Measurements from ENCODE around the gene RMRP.

The RMRP gene

DNA sequence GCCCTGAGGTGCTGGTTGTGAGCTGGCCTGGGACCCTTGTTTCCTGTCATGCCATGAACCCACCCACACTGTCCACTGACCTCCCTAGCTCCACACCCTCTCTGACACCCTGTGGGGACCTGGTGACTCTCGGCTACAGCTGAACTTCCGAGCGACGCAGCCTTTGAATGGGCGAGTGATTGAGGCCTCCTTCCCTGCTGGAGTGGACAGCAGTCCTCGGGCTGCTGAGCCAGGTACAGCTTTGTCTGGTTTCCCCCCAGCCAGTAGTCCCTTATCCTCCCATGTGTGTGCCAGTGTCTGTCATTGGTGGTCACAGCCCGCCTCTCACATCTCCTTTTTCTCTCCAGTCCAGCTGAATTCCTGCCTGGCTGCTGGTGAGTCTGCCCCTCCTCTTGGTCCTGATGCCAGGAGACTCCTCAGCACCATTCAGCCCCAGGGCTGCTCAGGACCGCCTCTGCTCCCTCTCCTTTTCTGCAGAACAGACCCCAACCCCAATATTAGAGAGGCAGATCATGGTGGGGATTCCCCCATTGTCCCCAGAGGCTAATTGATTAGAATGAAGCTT lies 22.0 kb upstream of the RMRP start:
- H3K4me3 ChIP-seq (ENCODE audit: low read length in 2 of 2), result no peak overlapping the region
- no peaks in the 10 kb centered on the region for H3K9me3 ChIP-seq (ENCODE audit: control insufficient read depth in 2 of 2, low read length in 2 of 2)
- H3K9ac ChIP-seq (ENCODE audit: low read depth in 1 of 2, low read length in 2 of 2), result no peak overlapping the region
- H3K27me3 ChIP-seq (ENCODE audit: control insufficient read depth in 2 of 2, insufficient read depth in 2 of 2, low read length in 2 of 2), result no peaks in the 10 kb centered on the region
- no peak overlapping the region for H3K27ac ChIP-seq (ENCODE audit: low read depth in 2 of 2, low read length in 2 of 2)
- no peaks in the 10 kb centered on the region for H3K36me3 ChIP-seq (ENCODE audit: control insufficient read depth in 2 of 2, insufficient read depth in 2 of 2, low read length in 2 of 2)
- peaks cover 0 to 6% of the 10 kb centered on the region in 2 donors for H3K4me1 ChIP-seq (ENCODE audit: control insufficient read depth in 2 of 2, insufficient read depth in 2 of 2, low read length in 2 of 2)

DNA sequence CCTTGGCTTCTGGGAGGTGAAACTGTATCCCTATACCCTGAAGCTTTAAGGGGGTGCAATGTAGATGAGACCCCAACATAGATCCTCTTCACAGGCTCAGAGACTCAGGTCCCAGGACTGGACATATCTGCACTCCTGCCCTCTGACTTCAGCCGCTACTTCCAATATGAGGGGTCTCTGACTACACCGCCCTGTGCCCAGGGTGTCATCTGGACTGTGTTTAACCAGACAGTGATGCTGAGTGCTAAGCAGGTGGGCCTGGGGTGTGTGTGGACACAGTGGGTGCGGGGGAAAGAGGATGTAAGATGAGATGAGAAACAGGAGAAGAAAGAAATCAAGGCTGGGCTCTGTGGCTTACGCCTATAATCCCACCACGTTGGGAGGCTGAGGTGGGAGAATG lies 21.3 kb upstream of the RMRP start:
- H3K36me3 ChIP-seq (ENCODE audit: control insufficient read depth in 2 of 2, insufficient read depth in 2 of 2, low read length in 2 of 2), result no peaks in the 10 kb centered on the region
- no peak overlapping the region for H3K27ac ChIP-seq (ENCODE audit: low read depth in 2 of 2, low read length in 2 of 2)
- peaks cover 0 to 6% of the 10 kb centered on the region in 2 donors for H3K4me1 ChIP-seq (ENCODE audit: control insufficient read depth in 2 of 2, insufficient read depth in 2 of 2, low read length in 2 of 2)
- H3K4me3 ChIP-seq (ENCODE audit: low read length in 2 of 2), result no peak overlapping the region
- no peaks in the 10 kb centered on the region for H3K9me3 ChIP-seq (ENCODE audit: control insufficient read depth in 2 of 2, low read length in 2 of 2)
- no peaks in the 10 kb centered on the region for H3K27me3 ChIP-seq (ENCODE audit: control insufficient read depth in 2 of 2, insufficient read depth in 2 of 2, low read length in 2 of 2)
- H3K9ac ChIP-seq (ENCODE audit: low read depth in 1 of 2, low read length in 2 of 2), result no peak overlapping the region

DNA sequence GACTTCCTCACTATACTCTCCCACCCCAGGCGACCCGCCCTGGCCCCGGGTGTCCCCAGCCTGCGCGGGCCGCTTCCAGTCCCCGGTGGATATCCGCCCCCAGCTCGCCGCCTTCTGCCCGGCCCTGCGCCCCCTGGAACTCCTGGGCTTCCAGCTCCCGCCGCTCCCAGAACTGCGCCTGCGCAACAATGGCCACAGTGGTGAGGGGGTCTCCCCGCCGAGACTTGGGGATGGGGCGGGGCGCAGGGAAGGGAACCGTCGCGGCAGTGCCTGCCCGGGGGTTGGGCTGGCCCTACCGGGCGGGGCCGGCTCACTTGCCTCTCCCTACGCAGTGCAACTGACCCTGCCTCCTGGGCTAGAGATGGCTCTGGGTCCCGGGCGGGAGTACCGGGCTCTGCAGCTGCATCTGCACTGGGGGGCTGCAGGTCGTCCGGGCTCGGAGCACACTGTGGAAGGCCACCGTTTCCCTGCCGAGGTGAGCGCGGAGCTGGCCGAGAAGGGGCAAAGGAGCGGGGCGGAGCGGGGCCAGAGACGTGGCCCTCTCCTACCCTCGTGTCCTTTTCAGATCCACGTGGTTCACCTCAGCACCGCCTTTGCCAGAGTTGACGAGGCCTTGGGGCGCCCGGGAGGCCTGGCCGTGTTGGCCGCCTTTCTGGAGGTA lies 18.0 kb upstream of the RMRP start:
- Histone ChIP-seq H3K27me3 (ENCODE audit: control insufficient read depth in 2 of 2, insufficient read depth in 2 of 2, low read length in 2 of 2) (no peaks in the 10 kb centered on the region), H3K9me3 (ENCODE audit: control insufficient read depth in 2 of 2, low read length in 2 of 2) (no peaks in the 10 kb centered on the region), H3K27ac (ENCODE audit: low read depth in 2 of 2, low read length in 2 of 2) (peak overlapping the region in 1 of 2 donors; percentile 16), H3K9ac (ENCODE audit: low read depth in 1 of 2, low read length in 2 of 2) (peak overlapping the region; percentile 45 to 47), H3K36me3 (ENCODE audit: control insufficient read depth in 2 of 2, insufficient read depth in 2 of 2, low read length in 2 of 2) (no peaks in the 10 kb centered on the region), H3K4me3 (ENCODE audit: low read length in 2 of 2) (peak overlapping the region; percentile 60 to 62), H3K4me1 (ENCODE audit: control insufficient read depth in 2 of 2, insufficient read depth in 2 of 2, low read length in 2 of 2) (peaks cover 2 to 6% of the 10 kb centered on the region in 2 donors)

DNA sequence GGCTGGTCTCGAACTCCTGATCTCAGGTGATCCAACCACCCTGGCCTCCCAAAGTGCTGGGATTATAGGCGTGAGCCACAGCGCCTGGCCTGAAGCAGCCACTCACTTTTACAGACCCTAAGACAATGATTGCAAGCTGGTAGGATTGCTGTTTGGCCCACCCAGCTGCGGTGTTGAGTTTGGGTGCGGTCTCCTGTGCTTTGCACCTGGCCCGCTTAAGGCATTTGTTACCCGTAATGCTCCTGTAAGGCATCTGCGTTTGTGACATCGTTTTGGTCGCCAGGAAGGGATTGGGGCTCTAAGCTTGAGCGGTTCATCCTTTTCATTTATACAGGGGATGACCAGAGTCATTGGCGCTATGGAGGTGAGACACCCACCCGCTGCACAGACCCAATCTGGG lies 17.4 kb upstream of the RMRP start:
- H3K36me3 ChIP-seq (ENCODE audit: control insufficient read depth in 2 of 2, insufficient read depth in 2 of 2, low read length in 2 of 2), result no peaks in the 10 kb centered on the region
- peaks cover 4 to 6% of the 10 kb centered on the region in 2 donors for H3K4me1 ChIP-seq (ENCODE audit: control insufficient read depth in 2 of 2, insufficient read depth in 2 of 2, low read length in 2 of 2)
- peak overlapping the region; percentile 60 to 62 for H3K4me3 ChIP-seq (ENCODE audit: low read length in 2 of 2)
- H3K27ac ChIP-seq (ENCODE audit: low read depth in 2 of 2, low read length in 2 of 2), result peak overlapping the region in 1 of 2 donors; percentile 16
- peak overlapping the region in 1 of 2 donors; percentile 45 for H3K9ac ChIP-seq (ENCODE audit: low read depth in 1 of 2, low read length in 2 of 2)
- no peaks in the 10 kb centered on the region for H3K9me3 ChIP-seq (ENCODE audit: control insufficient read depth in 2 of 2, low read length in 2 of 2)
- H3K27me3 ChIP-seq (ENCODE audit: control insufficient read depth in 2 of 2, insufficient read depth in 2 of 2, low read length in 2 of 2), result no peaks in the 10 kb centered on the region

DNA sequence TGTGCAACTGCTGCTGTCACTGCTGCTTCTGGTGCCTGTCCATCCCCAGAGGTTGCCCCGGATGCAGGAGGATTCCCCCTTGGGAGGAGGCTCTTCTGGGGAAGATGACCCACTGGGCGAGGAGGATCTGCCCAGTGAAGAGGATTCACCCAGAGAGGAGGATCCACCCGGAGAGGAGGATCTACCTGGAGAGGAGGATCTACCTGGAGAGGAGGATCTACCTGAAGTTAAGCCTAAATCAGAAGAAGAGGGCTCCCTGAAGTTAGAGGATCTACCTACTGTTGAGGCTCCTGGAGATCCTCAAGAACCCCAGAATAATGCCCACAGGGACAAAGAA lies 16.2 kb upstream of the RMRP start:
- Histone ChIP-seq H3K36me3 (ENCODE audit: control insufficient read depth in 2 of 2, insufficient read depth in 2 of 2, low read length in 2 of 2) (no peaks in the 10 kb centered on the region), H3K27me3 (ENCODE audit: control insufficient read depth in 2 of 2, insufficient read depth in 2 of 2, low read length in 2 of 2) (no peaks in the 10 kb centered on the region), H3K9ac (ENCODE audit: low read depth in 1 of 2, low read length in 2 of 2) (no peak overlapping the region), H3K4me3 (ENCODE audit: low read length in 2 of 2) (no peak overlapping the region), H3K27ac (ENCODE audit: low read depth in 2 of 2, low read length in 2 of 2) (no peak overlapping the region), H3K4me1 (ENCODE audit: control insufficient read depth in 2 of 2, insufficient read depth in 2 of 2, low read length in 2 of 2) (peaks cover 8 to 14% of the 10 kb centered on the region in 2 donors), H3K9me3 (ENCODE audit: control insufficient read depth in 2 of 2, low read length in 2 of 2) (no peaks in the 10 kb centered on the region)

DNA sequence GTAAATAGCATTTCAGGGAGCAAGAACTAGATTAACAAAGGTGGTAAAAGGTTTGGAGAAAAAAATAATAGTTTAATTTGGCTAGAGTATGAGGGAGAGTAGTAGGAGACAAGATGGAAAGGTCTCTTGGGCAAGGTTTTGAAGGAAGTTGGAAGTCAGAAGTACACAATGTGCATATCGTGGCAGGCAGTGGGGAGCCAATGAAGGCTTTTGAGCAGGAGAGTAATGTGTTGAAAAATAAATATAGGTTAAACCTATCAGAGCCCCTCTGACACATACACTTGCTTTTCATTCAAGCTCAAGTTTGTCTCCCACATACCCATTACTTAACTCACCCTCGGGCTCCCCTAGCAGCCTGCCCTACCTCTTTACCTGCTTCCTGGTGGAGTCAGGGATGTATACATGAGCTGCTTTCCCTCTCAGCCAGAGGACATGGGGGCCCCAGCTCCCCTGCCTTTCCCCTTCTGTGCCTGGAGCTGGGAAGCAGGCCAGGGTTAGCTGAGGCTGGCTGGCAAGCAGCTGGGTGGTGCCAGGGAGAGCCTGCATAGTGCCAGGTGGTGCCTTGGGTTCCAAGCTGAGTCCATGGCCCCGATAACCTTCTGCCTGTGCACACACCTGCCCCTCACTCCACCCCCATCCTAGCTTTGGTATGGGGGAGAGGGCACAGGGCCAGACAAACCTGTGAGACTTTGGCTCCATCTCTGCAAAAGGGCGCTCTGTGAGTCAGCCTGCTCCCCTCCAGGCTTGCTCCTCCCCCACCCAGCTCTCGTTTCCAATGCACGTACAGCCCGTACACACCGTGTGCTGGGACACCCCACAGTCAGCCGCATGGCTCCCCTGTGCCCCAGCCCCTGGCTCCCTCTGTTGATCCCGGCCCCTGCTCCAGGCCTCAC lies 15.6 kb upstream of the RMRP start, which contains the start of gene CA9:
Gene CA9, plus strand, starts transcription at position 797 of the 893 bp plus-strand sequence. Its CDS starts 32 bp downstream, at position 829.
- Histone ChIP-seq H3K4me3 (ENCODE audit: low read length in 2 of 2) (no peak within 1 kb of the TSS), H3K9ac (ENCODE audit: low read depth in 1 of 2, low read length in 2 of 2) (no peak within 1 kb of the TSS), H3K27me3 (ENCODE audit: control insufficient read depth in 2 of 2, insufficient read depth in 2 of 2, low read length in 2 of 2) (no peaks in the 10 kb centered on the region), H3K36me3 (ENCODE audit: control insufficient read depth in 2 of 2, insufficient read depth in 2 of 2, low read length in 2 of 2) (no peaks in the 10 kb centered on the region), H3K9me3 (ENCODE audit: control insufficient read depth in 2 of 2, low read length in 2 of 2) (no peaks in the 10 kb centered on the region), H3K27ac (ENCODE audit: low read depth in 2 of 2, low read length in 2 of 2) (no peak within 1 kb of the TSS), H3K4me1 (ENCODE audit: control insufficient read depth in 2 of 2, insufficient read depth in 2 of 2, low read length in 2 of 2) (peaks cover 13 to 19% of the 10 kb centered on the region in 2 donors)

DNA sequence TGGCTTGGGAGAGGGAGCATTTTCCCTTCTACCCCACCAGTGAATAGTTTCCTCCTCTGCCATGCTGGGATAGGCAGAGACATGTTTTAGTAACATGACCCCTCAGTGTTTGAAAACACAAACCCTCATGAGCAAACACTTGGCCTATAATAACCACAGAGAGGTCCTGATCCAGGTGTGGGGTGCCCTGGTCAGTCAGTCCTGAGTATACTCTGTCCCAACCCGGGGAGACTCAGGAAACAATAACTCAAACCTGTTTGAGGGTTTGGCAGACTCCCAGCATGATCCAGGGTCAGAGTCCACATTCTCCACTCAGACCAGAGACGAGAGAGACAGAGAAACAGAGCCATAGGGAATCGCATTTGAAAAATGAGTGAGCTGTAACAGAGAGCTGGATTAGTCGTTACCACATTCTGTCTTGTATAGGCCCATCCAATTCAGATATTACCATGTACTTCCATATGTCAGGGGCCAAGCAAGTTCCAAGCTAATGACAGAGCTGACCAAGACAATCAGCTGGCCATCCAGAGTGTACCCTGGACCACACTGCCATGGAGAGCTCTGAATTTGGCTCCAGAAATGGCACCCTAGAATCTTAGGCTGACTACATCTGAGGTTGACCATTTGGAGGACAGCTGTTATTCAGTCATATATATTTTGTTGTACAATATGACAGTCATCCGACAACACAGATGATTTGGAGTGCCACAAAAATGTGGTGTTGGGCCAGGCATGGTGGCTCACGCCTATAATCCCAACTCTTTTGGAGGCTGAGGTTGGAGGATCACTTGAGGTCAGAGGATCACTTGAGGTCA lies 11.7 kb upstream of the RMRP start:
- peak overlapping the region; percentile 84 to 91 for H3K27ac ChIP-seq (ENCODE audit: low read depth in 2 of 2, low read length in 2 of 2)
- H3K4me3 ChIP-seq (ENCODE audit: low read length in 2 of 2), result peak overlapping the region in 1 of 2 donors; percentile 1
- peak overlapping the region in 1 of 2 donors; percentile 31 for H3K9ac ChIP-seq (ENCODE audit: low read depth in 1 of 2, low read length in 2 of 2)
- peaks cover 17 to 27% of the 10 kb centered on the region in 2 donors for H3K4me1 ChIP-seq (ENCODE audit: control insufficient read depth in 2 of 2, insufficient read depth in 2 of 2, low read length in 2 of 2)
- no peaks in the 10 kb centered on the region for H3K27me3 ChIP-seq (ENCODE audit: control insufficient read depth in 2 of 2, insufficient read depth in 2 of 2, low read length in 2 of 2)
- no peaks in the 10 kb centered on the region for H3K36me3 ChIP-seq (ENCODE audit: control insufficient read depth in 2 of 2, insufficient read depth in 2 of 2, low read length in 2 of 2)
- H3K9me3 ChIP-seq (ENCODE audit: control insufficient read depth in 2 of 2, low read length in 2 of 2), result no peaks in the 10 kb centered on the region

DNA sequence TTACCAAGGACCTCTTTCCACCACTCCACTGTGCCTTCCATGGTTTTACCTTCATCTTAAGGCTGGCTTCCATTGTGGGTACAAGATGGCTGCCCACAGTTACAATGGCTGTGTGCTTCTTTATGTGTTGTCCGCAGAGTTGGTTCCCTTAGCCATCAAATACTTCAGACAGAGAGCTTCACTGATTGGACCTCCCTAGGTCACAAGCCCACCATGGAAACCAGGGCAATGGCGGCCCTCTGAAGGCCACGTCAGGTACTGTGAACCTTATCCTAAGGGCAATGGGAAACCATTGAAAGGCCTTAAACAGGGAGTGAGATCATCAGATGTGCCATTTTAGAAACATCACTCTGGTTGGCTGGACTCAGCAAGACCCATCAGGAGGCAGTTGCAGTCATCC lies 10.1 kb upstream of the RMRP start:
- Histone ChIP-seq H3K27me3 (ENCODE audit: control insufficient read depth in 2 of 2, insufficient read depth in 2 of 2, low read length in 2 of 2) (no peaks in the 10 kb centered on the region), H3K36me3 (ENCODE audit: control insufficient read depth in 2 of 2, insufficient read depth in 2 of 2, low read length in 2 of 2) (no peaks in the 10 kb centered on the region), H3K9me3 (ENCODE audit: control insufficient read depth in 2 of 2, low read length in 2 of 2) (no peaks in the 10 kb centered on the region), H3K9ac (ENCODE audit: low read depth in 1 of 2, low read length in 2 of 2) (no peak overlapping the region), H3K4me1 (ENCODE audit: control insufficient read depth in 2 of 2, insufficient read depth in 2 of 2, low read length in 2 of 2) (peaks cover 17 to 30% of the 10 kb centered on the region in 2 donors), H3K4me3 (ENCODE audit: low read length in 2 of 2) (no peak overlapping the region), H3K27ac (ENCODE audit: low read depth in 2 of 2, low read length in 2 of 2) (no peak overlapping the region)

DNA sequence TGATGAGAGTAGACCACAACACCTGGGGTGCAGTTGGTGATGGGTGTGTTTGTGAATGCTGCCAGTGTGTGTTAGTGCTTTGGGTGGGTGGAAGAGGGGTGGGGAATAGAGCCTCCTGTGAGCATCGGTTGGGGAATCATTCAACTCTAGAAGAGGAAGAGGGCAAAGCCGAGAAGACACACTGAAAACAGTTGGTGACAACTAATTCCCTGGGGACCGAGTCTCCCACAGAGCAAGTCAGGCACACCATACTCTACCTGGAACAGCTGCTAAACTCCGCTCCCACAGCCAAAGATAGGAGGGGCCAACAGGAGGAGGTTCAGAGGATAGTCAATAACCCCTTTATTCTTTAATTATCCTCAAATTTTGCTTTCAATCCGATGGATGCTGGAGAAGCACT lies 8.7 kb upstream of the RMRP start:
- Histone ChIP-seq H3K27ac (ENCODE audit: low read depth in 2 of 2, low read length in 2 of 2) (no peak overlapping the region), H3K9ac (ENCODE audit: low read depth in 1 of 2, low read length in 2 of 2) (no peak overlapping the region), H3K4me3 (ENCODE audit: low read length in 2 of 2) (no peak overlapping the region), H3K27me3 (ENCODE audit: control insufficient read depth in 2 of 2, insufficient read depth in 2 of 2, low read length in 2 of 2) (no peaks in the 10 kb centered on the region), H3K4me1 (ENCODE audit: control insufficient read depth in 2 of 2, insufficient read depth in 2 of 2, low read length in 2 of 2) (peaks cover 24 to 37% of the 10 kb centered on the region in 2 donors), H3K9me3 (ENCODE audit: control insufficient read depth in 2 of 2, low read length in 2 of 2) (no peaks in the 10 kb centered on the region), H3K36me3 (ENCODE audit: control insufficient read depth in 2 of 2, insufficient read depth in 2 of 2, low read length in 2 of 2) (peaks cover 0 to 4% of the 10 kb centered on the region in 2 donors)

Measured in mucosa of rectum (tissue), 2 donors.